HG02610 (cell line): Measurements from ENCODE around the gene SOS1.

Source experiments
- ATAC-seq: cut with Tn5 transposase; IDR thresholded peaks from one replicate; pipeline ENCODE4 v1.9.1; 2021; ENCODE audit warnings: mild to moderate bottlenecking, moderate library complexity; ENCODE audit not compliant: unreplicated experiment

The SOS1 gene

DNA sequence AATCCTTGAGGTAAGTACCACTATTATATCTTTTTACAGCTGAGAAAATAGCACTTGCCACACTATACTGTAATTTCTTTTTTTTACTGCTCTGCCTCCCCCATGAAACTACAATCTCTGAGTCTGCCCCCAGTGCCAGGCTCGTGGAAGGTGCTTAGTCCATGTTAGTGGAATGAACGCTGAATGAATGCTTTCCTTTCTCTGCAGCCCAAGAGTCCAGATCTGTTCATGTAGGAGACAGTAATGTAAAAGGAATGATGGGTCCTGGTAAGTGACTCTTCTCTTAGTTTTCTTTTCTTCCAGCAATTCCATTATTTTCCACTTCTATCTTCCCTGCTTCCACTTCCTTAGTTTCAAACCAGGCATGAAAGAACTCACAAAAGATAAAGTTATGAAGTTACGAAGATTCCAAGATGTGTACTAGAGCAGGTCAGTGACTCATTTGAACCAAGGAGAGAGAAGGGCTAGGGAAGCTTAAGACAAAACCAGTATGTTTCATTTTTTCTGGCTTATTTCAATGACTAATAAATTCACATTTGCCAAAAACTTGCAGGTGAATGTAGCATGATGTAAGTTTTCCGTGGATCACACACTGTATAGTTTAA, 185.2 kb downstream of the SOS1 start:
- ATAC-seq, result no peak

DNA sequence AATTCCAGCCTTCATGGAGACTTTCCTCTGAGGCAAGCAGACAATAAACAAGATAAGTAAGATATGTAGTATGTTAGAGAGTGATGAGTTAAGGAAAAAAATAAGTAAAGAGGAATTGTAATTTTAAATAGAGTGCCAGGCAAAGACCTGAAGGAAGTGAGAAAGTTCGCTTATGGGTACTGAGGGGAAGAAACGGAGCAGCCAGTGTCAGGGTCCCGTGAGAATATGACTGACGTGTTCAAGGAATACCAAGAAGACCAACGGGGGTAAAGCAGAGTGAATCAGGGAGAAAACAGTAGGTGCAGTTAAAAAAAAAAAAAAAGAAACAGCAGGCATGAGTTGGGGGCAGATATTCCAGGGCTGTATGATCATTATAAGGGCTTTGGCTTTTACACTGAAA, 186.1 kb downstream of the SOS1 start:
- ATAC-seq, result no peak

DNA sequence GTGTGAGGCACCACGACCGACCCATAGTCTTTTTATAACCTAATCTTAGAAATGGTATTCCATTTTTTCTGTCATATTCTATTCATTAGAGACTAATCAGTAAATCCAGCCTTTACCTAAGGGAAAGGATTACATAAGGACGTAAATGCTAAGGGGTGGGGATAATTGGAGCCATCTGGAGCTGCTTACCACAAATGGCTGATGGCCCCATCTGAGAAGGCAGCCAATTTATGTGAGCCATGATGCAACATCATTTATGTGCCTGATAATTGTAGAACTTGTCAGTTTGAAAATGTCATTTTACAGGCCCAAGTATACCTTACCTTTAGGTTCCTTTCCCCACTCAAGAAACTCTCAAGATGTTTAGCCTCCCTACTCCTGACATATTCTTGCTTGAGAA, 187.2 kb downstream of the SOS1 start:
- no peak for ATAC-seq

DNA sequence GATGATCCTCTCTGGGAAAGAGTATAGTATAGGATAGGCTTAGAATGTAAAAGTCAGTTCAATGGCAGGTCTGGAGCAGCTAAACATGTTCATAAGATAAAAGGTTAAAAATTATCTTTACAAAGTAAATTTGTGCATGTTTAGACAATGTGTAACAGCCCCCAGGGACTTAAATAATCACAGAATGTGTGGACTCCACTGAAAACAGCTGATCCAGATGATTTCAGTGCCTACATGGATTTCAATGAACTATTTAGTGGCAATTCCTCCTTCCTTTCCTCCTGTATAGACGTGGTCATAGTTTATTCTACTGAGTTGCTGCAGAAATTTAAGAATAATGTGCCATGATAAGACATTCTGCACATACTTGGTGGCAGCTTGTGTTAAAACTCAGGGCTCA, 188.3 kb downstream of the SOS1 start:
- no peak for ATAC-seq
